ENCODE results near the gene IFNGR1. TPM values are rescaled to one million over a fixed set of nuclear protein-coding genes. Genes with fewer than 3 reads are reported as not detected.

The IFNGR1 gene
- total RNA-seq, 1 donor from 2014 or later, result 22.5 TPM

DNA sequence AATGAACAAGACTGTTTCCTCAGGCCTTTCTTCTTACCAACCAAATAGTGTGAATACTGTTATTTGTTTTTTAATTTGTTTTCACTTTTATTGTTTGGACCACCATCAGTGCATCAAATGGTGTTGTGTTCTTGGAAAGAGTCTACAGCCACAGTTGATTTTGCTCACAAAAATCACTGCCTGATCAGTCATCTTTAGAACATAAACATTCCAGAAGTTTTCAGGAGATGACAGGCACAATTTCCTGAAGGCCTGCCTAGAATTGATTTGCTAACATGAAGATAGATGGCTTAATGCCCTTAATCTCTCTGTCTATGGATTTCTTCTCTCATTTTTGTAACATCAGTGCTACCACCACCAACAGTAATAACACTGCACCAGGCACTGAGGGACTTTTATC lies 59.3 kb downstream of the IFNGR1 start:
- intact Hi-C loops (cut with micrococcal nuclease), result loop anchor here (5.0 to 10.0 kb wide), 4 partner anchors 37 to 505 kb away; partner anchors contain the start of gene IFNGR1

DNA sequence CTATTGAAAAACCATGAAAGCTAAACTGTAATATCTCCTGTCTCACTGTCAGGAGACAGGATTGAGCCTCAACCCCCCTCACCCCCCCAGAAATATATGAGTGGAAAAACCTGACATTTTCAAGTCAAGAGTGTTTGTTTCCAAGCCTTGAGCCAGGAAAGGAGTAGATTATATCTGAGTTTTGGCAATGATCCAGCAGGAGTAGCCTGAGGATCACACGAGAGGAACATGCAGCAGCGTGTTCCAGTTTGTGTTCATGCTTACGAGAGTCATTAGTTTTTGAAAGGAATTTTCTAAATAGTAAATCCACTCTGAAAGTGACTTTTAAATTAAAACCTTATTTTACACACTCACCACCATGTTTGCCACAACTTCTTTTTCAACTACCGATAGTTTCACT lies 61.6 kb downstream of the IFNGR1 start:
- intact Hi-C loops (cut with micrococcal nuclease), result loop anchor here (5.0 to 10.0 kb wide), 4 partner anchors 40 to 507 kb away; partner anchors contain the start of gene IFNGR1

DNA sequence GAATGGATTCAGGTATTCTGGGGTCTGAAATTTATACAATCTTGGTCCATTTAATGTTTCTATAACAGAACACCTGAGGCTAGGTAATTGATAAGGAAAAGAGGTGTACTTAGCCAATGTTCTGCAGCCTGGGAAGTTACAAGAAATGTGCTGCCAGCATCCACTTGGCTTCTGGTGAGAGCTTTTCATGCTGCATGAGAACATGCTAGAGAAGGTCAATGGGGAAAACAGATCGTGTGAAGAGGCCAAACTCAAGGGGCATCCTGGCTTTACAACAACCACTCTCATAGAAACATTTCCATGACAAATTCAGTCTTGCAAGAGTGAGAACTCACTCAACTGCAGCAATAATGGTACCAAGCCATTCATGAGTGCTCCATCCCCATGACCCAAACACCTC lies 62.5 kb downstream of the IFNGR1 start:
- intact Hi-C loops (cut with micrococcal nuclease), result loop anchor here (5.0 to 10.0 kb wide), 4 partner anchors 41 to 508 kb away; partner anchors contain the start of gene IFNGR1

DNA sequence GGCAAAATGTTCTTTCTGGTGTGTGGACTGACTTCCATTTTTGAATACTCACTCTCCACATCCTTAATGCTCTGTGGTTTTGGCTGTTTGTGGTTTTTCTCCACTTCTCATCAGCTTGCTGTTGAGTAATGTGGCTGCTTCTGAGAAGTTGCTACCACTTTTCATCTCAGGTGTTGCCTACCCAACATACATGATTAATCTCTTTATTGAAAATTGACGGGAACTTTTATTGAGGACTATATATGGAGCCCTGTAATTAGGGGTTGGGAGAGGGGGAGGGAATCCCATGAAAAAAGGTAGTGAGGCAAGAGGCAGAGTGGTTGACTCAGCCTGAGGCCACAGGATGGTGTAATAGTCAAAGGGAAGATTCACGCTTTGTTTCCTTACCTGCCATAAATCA lies 63.4 kb downstream of the IFNGR1 start:
- intact Hi-C loops (cut with micrococcal nuclease), result loop anchor here (1.0 to 10.0 kb wide), 5 partner anchors 9 to 509 kb away; partner anchors contain the start of gene IFNGR1

DNA sequence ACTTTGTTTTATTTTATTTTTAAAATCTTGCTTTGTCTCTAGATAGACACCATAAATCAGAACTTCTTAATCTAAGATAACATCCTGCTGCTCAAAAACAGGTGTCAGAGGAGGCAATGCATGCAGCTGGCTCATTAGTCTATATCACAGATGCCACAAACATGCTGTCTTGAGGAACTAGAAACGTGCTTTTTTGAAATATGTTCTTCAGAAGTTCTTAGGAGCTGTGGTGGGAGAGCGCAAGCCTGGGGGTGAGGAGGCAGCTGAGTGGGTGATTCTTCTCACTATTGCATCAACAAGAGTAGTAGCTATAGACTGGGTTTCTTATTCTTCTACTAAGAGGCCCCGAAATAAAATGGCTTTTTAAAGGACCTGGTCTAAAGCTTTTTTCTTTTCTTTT lies 69.1 kb downstream of the IFNGR1 start:
- intact Hi-C loops (cut with micrococcal nuclease), result loop anchor here (10.0 kb wide), 1 partner anchor 515 kb away; no protein-coding TSS in a partner anchor

DNA sequence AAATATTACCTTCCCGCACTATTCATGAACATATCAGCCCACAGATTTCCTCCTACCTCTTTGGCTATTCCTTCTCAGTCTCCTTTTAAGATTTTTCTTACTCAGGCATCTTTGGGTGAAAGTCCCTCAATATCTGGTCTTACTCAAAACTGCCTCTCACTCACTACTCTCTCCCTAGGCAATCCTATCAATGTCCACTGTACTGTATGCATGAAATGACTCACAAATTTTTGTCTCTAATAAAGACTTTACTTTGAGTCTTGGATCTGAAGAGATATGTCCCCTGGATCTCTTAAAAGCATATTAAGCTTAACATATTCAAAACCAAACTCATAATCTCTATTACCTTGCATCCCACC lies 70.2 kb downstream of the IFNGR1 start:
- intact Hi-C loops (cut with micrococcal nuclease), result no loop called here

DNA sequence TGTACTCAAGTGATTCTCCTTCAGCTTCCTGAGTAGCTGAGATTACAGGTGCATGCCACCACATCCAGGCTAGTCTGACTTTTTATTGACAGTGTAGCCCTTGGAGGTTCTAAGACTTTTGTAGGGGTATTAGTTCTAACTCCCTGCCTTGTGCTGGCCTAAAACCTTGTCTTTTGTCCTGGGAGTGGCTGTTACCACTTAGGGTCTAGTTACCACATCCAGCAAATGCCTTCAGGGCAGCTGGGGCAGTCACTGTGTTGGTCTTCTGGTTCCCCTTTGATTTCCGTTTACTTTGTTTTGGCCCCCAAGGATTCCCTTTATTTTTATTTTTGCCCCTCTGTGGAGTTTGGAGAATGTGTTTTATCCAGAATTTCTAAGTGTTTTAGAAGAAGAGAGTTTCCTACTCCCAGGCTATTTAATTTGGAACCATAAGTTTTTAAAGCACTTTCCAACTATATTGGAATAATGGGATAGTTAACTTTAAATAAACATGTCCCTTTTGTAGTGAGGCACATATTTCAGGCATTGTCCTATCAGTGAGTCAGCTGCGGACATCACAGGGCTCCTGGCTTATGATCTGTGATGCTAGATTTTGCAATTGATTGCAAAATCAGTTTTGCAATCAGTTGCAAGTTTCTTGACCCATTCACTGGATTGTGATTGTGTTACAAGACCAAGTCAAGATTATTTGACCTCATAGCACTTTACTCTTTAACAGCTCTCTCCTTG lies 70.7 kb downstream of the IFNGR1 start:
- intact Hi-C loops (cut with micrococcal nuclease), result no loop called here

Other genes starting within 250 kb of the IFNGR1 start
- gene IL20RA, start 174.4 kb downstream of the IFNGR1 start, total RNA-seq, result not detected in 2 replicates
- gene IL22RA2, start 45.7 kb downstream of the IFNGR1 start, total RNA-seq, result 0.07 TPM in 1 of 2 replicates, not detected in the other